GM21723 (cell line): Measurements from ENCODE around the gene TREM1.

Source experiments
- ATAC-seq: cut with Tn5 transposase; IDR thresholded peaks from one replicate; pipeline ENCODE4 v1.9.1; 2021; ENCODE audit warnings: mild to moderate bottlenecking, moderate library complexity; ENCODE audit not compliant: unreplicated experiment

Gene TREM1

GRCh38 chr6:41286544-41287346, at the start of gene TREM1:
Gene TREM1 (minus strand): TSS chr6:41286682. CDS start chr6:41286655, 27 bp downstream.
- no peak for ATAC-seq

GRCh38 chr6:41335943-41336342, 49.5 kb upstream of the TREM1 start:
- no peak for ATAC-seq

GRCh38 chr6:41335296-41335695, 48.8 kb upstream of the TREM1 start, which contains the start of gene NCR2:
Gene NCR2 (plus strand): TSS chr6:41335608. CDS start chr6:41335877, 269 bp downstream.
- no peak for ATAC-seq

GRCh38 chr6:41334482-41335040, 48.1 kb upstream of the TREM1 start:
- ATAC-seq, result no peak

- no peak for ATAC-seq
Measured at GRCh38 chr6:41332842-41333736, 46.6 kb upstream of the TREM1 start.

GRCh38 chr6:41332241-41332640, 45.8 kb upstream of the TREM1 start:
- ATAC-seq, result no peak

- no peak for ATAC-seq
Measured at GRCh38 chr6:41331401-41332150, 45.1 kb upstream of the TREM1 start.

- ATAC-seq, result no peak
Measured at GRCh38 chr6:41327177-41327576, 40.7 kb upstream of the TREM1 start.

GRCh38 chr6:41326092-41326491, 39.6 kb upstream of the TREM1 start:
- ATAC-seq, result no peak

- ATAC-seq, result no peak
Measured at GRCh38 chr6:41325446-41326066, 39.1 kb upstream of the TREM1 start.

- no peak for ATAC-seq
Measured at GRCh38 chr6:41321183-41321582, 34.7 kb upstream of the TREM1 start.

- peak; percentile 89 for ATAC-seq
Measured at GRCh38 chr6:41318654-41319565, 32.4 kb upstream of the TREM1 start.

- ATAC-seq, result no peak
Measured at GRCh38 chr6:41318261-41318653, 31.8 kb upstream of the TREM1 start.

GRCh38 chr6:41315943-41316620, 29.6 kb upstream of the TREM1 start:
- ATAC-seq, result no peak

- ATAC-seq, result no peak
Measured at GRCh38 chr6:41315203-41315602, 28.7 kb upstream of the TREM1 start.

GRCh38 chr6:41306187-41306854, 19.8 kb upstream of the TREM1 start:
- no peak for ATAC-seq

GRCh38 chr6:41302638-41303037, 16.2 kb upstream of the TREM1 start:
- no peak for ATAC-seq
